GM23338 (cell line): Measurements from ENCODE around the gene ADI1. TPM values are rescaled to one million over a fixed set of nuclear protein-coding genes. Genes with fewer than 3 reads are reported as not detected.

Experiments used
- ATAC-seq: fragments of 200-7000 bp; cut with Tn5 transposase; 3 replicates; pipeline ENCODE4 v1.9.1; 2020
- DNase-seq: peaks from one replicate; pipeline ENCODE4 v3.0.0-alpha.2; 2015; ENCODE audit warnings: low spot score
- H2AFZ ChIP-seq: fragments of 200-600 bp; sonication (generic); 2 replicates; pipeline ENCODE4 v1.8.0; 2016; ENCODE audit warnings: antibody characterized with exemption, mild to moderate bottlenecking, moderate library complexity
- H3F3A ChIP-seq: fragments of 200-600 bp; sonication (generic); replicated peaks from 2 replicates; pipeline ENCODE4 v1.8.0; 2017; ENCODE audit warnings: antibody characterized with exemption, mixed run types, low read depth
- H3K27ac ChIP-seq: fragments of 200-600 bp; sonication (generic); 2 replicates; pipeline ENCODE4 v1.6.1; 2016; ENCODE audit warnings: low read depth
- H3K27me3 ChIP-seq: fragments of 200-600 bp; sonication (generic); 2 replicates; pipeline ENCODE4 v1.8.0; 2016; ENCODE audit warnings: mild to moderate bottlenecking, mixed run types, moderate library complexity; ENCODE audit not compliant: insufficient read depth
- H3K36me3 ChIP-seq: fragments of 200-600 bp; sonication (generic); 2 replicates; pipeline ENCODE4 v1.8.0; 2016; ENCODE audit warnings: mild to moderate bottlenecking; ENCODE audit not compliant: insufficient read depth
- H3K4me1 ChIP-seq: fragments of 200-600 bp; sonication (generic); 2 replicates; pipeline ENCODE4 v1.8.0; 2016; ENCODE audit warnings: mild to moderate bottlenecking, moderate library complexity; ENCODE audit not compliant: insufficient read depth
- H3K4me2 ChIP-seq: fragments of 200-600 bp; sonication (generic); 2 replicates; pipeline ENCODE4 v1.7.1; 2017; ENCODE audit warnings: mixed run types
- H3K4me3 ChIP-seq: fragments of 200-600 bp; sonication (generic); 2 replicates; pipeline ENCODE4 v1.6.1; 2016; ENCODE audit warnings: mixed run types
- H3K79me2 ChIP-seq: fragments of 200-600 bp; sonication (generic); replicated peaks from 2 replicates; pipeline ENCODE4 v1.8.0; 2017; ENCODE audit warnings: mild to moderate bottlenecking; ENCODE audit not compliant: insufficient read depth
- H3K9me2 ChIP-seq: fragments of 200-600 bp; sonication (generic); 2 replicates; pipeline ENCODE4 v1.8.0; 2017; ENCODE audit not compliant: insufficient read depth
- H4K20me1 ChIP-seq: fragments of 200-600 bp; sonication (generic); replicated peaks from 2 replicates; pipeline ENCODE4 v1.8.0; 2017; ENCODE audit warnings: mild to moderate bottlenecking; ENCODE audit not compliant: insufficient read depth
- H3K27ac Mint-ChIP-seq: 2 replicates; pipeline ENCODE4 v1.8.0; 2020; ENCODE audit warnings: inconsistent platforms, mild to moderate bottlenecking, moderate library complexity, mixed read lengths
- H3K27me3 Mint-ChIP-seq: 3 replicates; pipeline ENCODE4 v1.8.0; 2022; ENCODE audit warnings: low read depth, mild to moderate bottlenecking, moderate library complexity, mixed read lengths, inconsistent platforms; ENCODE audit not compliant: insufficient read depth, poor library complexity
- H3K36me3 Mint-ChIP-seq: 3 replicates; pipeline ENCODE4 v1.8.0; 2021; ENCODE audit warnings: low read depth, mild to moderate bottlenecking, inconsistent platforms, moderate library complexity, mixed read lengths
- H3K4me1 Mint-ChIP-seq: 3 replicates; pipeline ENCODE4 v1.8.0; 2020; ENCODE audit warnings: mild to moderate bottlenecking, inconsistent platforms, mixed read lengths
- H3K4me3 Mint-ChIP-seq: 3 replicates; pipeline ENCODE4 v1.8.0; 2021; ENCODE audit warnings: moderate library complexity, mild to moderate bottlenecking, inconsistent platforms, mixed read lengths
- H3K9me3 Mint-ChIP-seq: 3 replicates; pipeline ENCODE4 v1.8.0; 2020; ENCODE audit warnings: moderate library complexity, mild to moderate bottlenecking, inconsistent platforms, mixed read lengths
- CREB1 ChIP-seq: fragments of 250-450 bp; sonication (Bioruptor Pico); IDR thresholded peaks from 2 replicates; pipeline ENCODE4 v1.5.0; 2020; ENCODE audit warnings: low read depth, mild to moderate bottlenecking, moderate library complexity
- EZH2 ChIP-seq: fragments of 200-600 bp; sonication (generic); IDR thresholded peaks from one replicate; pipeline ENCODE4 v1.8.0; 2017; ENCODE audit warnings: antibody characterized with exemption, mild to moderate bottlenecking, low read depth; ENCODE audit not compliant: unreplicated experiment
- EZH2phosphoT487 ChIP-seq: fragments of 200-600 bp; sonication (generic); IDR thresholded peaks from one replicate; pipeline ENCODE4 v1.8.1; 2018; ENCODE audit warnings: antibody characterized with exemption; ENCODE audit not compliant: unreplicated experiment
- JUNB ChIP-seq: IDR thresholded peaks from one replicate; pipeline ENCODE4 v1.6.1; 2016; ENCODE audit warnings: antibody characterized with exemption; ENCODE audit not compliant: unreplicated experiment
- NANOG ChIP-seq: IDR thresholded peaks from 2 replicates; pipeline ENCODE4 v1.6.1; 2016; ENCODE audit warnings: antibody characterized with exemption, borderline replicate concordance
- POLR2AphosphoS5 ChIP-seq: IDR thresholded peaks from 2 replicates; pipeline ENCODE4 v1.6.1; 2016; ENCODE audit warnings: antibody characterized with exemption, low read depth
- STAT1 ChIP-seq: IDR thresholded peaks from one replicate; pipeline ENCODE4 v1.6.1; 2016; ENCODE audit warnings: antibody characterized with exemption; ENCODE audit not compliant: unreplicated experiment
- ZNF114 ChIP-seq: fragments of 250-450 bp; sonication (Bioruptor Pico); IDR thresholded peaks from 2 replicates; pipeline ENCODE4 v1.5.0; 2020; ENCODE audit warnings: mild to moderate bottlenecking, moderate library complexity
- ZNF331 ChIP-seq: fragments of 250-450 bp; sonication (Bioruptor Pico); IDR thresholded peaks from 2 replicates; pipeline ENCODE4 v1.5.0; 2020; ENCODE audit warnings: low read depth, mild to moderate bottlenecking, moderate library complexity
- polyA plus RNA-seq: library from polyadenylated mRNA; unstranded; fragments of >200 nt; fragmentation: Nextera tagmentation; extraction: Ambion mirVana; gene quantifications from 2 replicates; pipeline ENCODE4 v1.2.1, GENCODE V29; 2016
- total RNA-seq: library from RNA; depleted of rRNA; stranded (reverse); fragments of >200 nt; shearing (Covaris generic); gene quantifications from 2 replicates; pipeline ENCODE4 v1.2.3, GENCODE V29; 2014
- TF ChIP-seq, protein P1 (sequence below): fragments of 250-450 bp; sonication (Bioruptor Pico); IDR thresholded peaks from 2 replicates; pipeline ENCODE4 v1.5.0; 2020; ENCODE audit warnings: mild to moderate bottlenecking, moderate library complexity
- TF ChIP-seq, protein P2 (sequence below): IDR thresholded peaks from one replicate; pipeline ENCODE4 v1.6.1; 2018; ENCODE audit warnings: antibody characterized with exemption; ENCODE audit not compliant: unreplicated experiment
- TF ChIP-seq, protein P3 (sequence below), 2 experiments: fragments of 200-600 bp in 1 of 2; sonication (generic) in 1 of 2; conservative IDR thresholded peaks; 2 replicates each; pipeline versions ENCODE4 v1.5.1 to v1.6.1; 2016 to 2017; ENCODE audit warnings: antibody characterized with exemption in 2 of 2, low read depth in 2 of 2, mild to moderate bottlenecking in 2 of 2, moderate library complexity in 1 of 2
- TF ChIP-seq, protein P4 (sequence below): IDR thresholded peaks from 2 replicates; pipeline ENCODE4 v1.6.1; 2016; ENCODE audit warnings: antibody characterized with exemption

Gene ADI1
- total and polyA plus RNA-seq, 2 experiments from 2014 or later, result 16.3 to 31.9 TPM

DNA sequence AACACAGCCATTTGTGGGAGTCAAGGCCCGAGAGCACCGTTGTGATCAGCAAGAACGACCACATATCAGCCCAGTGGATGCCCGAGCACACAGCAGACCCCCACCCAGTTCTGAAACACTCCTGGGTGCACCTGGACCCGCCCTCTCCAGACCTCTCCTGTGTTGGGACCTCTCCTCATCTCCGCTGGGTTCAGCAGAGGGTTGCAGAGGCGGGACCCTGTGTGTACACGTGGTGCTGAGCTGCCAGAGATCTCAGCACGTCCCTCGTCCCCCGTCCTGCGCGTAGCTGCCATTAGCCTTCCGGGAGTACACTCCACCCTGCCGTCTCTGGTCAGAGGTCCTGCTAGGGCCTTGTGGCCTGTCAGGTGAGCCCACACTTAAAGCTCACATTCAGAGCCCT is 51.7 kb downstream of the ADI1 start:
- no peaks in the 10 kb centered on the region for H3K9me3 Mint-ChIP-seq
- Histone ChIP-seq H3K36me3 (no peaks in the 10 kb centered on the region), H3K4me3 (no peak overlapping the region), H3K27me3 (no peaks in the 10 kb centered on the region), H3K79me2 (no peaks in the 10 kb centered on the region), H3K4me1 (no peaks in the 10 kb centered on the region), H3K4me2 (no peak overlapping the region), H4K20me1 (no peaks in the 10 kb centered on the region), H3K9me2 (no peaks in the 10 kb centered on the region), H3K27ac (no peak overlapping the region), H3F3A (no peaks in the 10 kb centered on the region), H2AFZ (no peak overlapping the region)
- 0 out of 2 replicates have a peak overlapping the region, but pooled peaks have one; percentile 51 for H3K27ac Mint-ChIP-seq
- peaks cover 9% of the 10 kb centered on the region for H3K27me3 Mint-ChIP-seq
- ATAC-seq (no peak), DNase-seq (no peak)
- H3K36me3 Mint-ChIP-seq, result peaks cover 34% of the 10 kb centered on the region
- H3K4me3 Mint-ChIP-seq, result no peak overlapping the region
- H3K4me1 Mint-ChIP-seq, result peaks cover 30% of the 10 kb centered on the region
- TF ChIP-seq EZH2phosphoT487 (no peak), STAT1 (no peak), ZNF114 (CRISPR knock-in tag) (no peak), NANOG (no peak), POLR2AphosphoS5 (no peak), JUNB (no peak), EZH2 (no peak), ZNF331 (CRISPR knock-in tag) (no peak), CREB1 (CRISPR knock-in tag) (no peak)
- TF ChIP-seq, protein P1, sequence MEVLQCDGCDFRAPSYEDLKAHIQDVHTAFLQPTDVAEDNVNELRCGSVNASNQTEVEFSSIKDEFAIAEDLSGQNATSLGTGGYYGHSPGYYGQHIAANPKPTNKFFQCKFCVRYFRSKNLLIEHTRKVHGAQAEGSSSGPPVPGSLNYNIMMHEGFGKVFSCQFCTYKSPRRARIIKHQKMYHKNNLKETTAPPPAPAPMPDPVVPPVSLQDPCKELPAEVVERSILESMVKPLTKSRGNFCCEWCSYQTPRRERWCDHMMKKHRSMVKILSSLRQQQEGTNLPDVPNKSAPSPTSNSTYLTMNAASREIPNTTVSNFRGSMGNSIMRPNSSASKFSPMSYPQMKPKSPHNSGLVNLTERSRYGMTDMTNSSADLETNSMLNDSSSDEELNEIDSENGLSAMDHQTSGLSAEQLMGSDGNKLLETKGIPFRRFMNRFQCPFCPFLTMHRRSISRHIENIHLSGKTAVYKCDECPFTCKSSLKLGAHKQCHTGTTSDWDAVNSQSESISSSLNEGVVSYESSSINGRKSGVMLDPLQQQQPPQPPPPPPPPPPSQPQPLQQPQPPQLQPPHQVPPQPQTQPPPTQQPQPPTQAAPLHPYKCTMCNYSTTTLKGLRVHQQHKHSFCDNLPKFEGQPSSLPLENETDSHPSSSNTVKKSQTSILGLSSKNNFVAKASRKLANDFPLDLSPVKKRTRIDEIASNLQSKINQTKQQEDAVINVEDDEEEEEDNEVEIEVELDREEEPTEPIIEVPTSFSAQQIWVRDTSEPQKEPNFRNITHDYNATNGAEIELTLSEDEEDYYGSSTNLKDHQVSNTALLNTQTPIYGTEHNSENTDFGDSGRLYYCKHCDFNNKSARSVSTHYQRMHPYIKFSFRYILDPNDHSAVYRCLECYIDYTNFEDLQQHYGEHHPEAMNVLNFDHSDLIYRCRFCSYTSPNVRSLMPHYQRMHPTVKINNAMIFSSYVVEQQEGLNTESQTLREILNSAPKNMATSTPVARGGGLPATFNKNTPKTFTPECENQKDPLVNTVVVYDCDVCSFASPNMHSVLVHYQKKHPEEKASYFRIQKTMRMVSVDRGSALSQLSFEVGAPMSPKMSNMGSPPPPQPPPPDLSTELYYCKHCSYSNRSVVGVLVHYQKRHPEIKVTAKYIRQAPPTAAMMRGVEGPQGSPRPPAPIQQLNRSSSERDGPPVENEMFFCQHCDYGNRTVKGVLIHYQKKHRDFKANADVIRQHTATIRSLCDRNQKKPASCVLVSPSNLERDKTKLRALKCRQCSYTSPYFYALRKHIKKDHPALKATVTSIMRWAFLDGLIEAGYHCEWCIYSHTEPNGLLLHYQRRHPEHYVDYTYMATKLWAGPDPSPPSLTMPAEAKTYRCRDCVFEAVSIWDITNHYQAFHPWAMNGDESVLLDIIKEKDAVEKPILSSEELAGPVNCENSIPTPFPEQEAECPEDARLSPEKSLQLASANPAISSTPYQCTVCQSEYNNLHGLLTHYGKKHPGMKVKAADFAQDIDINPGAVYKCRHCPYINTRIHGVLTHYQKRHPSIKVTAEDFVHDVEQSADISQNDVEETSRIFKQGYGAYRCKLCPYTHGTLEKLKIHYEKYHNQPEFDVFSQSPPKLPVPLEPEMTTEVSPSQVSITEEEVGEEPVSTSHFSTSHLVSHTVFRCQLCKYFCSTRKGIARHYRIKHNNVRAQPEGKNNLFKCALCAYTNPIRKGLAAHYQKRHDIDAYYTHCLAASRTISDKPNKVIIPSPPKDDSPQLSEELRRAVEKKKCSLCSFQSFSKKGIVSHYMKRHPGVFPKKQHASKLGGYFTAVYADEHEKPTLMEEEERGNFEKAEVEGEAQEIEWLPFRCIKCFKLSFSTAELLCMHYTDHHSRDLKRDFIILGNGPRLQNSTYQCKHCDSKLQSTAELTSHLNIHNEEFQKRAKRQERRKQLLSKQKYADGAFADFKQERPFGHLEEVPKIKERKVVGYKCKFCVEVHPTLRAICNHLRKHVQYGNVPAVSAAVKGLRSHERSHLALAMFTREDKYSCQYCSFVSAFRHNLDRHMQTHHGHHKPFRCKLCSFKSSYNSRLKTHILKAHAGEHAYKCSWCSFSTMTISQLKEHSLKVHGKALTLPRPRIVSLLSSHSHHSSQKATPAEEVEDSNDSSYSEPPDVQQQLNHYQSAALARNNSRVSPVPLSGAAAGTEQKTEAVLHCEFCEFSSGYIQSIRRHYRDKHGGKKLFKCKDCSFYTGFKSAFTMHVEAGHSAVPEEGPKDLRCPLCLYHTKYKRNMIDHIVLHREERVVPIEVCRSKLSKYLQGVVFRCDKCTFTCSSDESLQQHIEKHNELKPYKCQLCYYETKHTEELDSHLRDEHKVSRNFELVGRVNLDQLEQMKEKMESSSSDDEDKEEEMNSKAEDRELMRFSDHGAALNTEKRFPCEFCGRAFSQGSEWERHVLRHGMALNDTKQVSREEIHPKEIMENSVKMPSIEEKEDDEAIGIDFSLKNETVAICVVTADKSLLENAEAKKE (CRISPR knock-in tag), result no peak
- TF ChIP-seq, protein P2, sequence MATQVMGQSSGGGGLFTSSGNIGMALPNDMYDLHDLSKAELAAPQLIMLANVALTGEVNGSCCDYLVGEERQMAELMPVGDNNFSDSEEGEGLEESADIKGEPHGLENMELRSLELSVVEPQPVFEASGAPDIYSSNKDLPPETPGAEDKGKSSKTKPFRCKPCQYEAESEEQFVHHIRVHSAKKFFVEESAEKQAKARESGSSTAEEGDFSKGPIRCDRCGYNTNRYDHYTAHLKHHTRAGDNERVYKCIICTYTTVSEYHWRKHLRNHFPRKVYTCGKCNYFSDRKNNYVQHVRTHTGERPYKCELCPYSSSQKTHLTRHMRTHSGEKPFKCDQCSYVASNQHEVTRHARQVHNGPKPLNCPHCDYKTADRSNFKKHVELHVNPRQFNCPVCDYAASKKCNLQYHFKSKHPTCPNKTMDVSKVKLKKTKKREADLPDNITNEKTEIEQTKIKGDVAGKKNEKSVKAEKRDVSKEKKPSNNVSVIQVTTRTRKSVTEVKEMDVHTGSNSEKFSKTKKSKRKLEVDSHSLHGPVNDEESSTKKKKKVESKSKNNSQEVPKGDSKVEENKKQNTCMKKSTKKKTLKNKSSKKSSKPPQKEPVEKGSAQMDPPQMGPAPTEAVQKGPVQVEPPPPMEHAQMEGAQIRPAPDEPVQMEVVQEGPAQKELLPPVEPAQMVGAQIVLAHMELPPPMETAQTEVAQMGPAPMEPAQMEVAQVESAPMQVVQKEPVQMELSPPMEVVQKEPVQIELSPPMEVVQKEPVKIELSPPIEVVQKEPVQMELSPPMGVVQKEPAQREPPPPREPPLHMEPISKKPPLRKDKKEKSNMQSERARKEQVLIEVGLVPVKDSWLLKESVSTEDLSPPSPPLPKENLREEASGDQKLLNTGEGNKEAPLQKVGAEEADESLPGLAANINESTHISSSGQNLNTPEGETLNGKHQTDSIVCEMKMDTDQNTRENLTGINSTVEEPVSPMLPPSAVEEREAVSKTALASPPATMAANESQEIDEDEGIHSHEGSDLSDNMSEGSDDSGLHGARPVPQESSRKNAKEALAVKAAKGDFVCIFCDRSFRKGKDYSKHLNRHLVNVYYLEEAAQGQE, result no peak
- TF ChIP-seq, protein P3, sequence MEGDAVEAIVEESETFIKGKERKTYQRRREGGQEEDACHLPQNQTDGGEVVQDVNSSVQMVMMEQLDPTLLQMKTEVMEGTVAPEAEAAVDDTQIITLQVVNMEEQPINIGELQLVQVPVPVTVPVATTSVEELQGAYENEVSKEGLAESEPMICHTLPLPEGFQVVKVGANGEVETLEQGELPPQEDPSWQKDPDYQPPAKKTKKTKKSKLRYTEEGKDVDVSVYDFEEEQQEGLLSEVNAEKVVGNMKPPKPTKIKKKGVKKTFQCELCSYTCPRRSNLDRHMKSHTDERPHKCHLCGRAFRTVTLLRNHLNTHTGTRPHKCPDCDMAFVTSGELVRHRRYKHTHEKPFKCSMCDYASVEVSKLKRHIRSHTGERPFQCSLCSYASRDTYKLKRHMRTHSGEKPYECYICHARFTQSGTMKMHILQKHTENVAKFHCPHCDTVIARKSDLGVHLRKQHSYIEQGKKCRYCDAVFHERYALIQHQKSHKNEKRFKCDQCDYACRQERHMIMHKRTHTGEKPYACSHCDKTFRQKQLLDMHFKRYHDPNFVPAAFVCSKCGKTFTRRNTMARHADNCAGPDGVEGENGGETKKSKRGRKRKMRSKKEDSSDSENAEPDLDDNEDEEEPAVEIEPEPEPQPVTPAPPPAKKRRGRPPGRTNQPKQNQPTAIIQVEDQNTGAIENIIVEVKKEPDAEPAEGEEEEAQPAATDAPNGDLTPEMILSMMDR (conservative IDR thresholded peaks at IDR 0.05; ENCODE audit: low read depth in 2 of 2), result no peak
- TF ChIP-seq, protein P4, sequence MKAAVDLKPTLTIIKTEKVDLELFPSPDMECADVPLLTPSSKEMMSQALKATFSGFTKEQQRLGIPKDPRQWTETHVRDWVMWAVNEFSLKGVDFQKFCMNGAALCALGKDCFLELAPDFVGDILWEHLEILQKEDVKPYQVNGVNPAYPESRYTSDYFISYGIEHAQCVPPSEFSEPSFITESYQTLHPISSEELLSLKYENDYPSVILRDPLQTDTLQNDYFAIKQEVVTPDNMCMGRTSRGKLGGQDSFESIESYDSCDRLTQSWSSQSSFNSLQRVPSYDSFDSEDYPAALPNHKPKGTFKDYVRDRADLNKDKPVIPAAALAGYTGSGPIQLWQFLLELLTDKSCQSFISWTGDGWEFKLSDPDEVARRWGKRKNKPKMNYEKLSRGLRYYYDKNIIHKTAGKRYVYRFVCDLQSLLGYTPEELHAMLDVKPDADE, result no peak
